Measurements from ENCODE around the gene CTR9.
"Not testable (repeated sequence)": the region's sequence is repeated elsewhere in the genome, so short reads cannot be mapped to it uniquely, and the experiment has no call there.

Gene CTR9

GRCh38 chr11:10822491-10822890 is 71.4 kb downstream of the CTR9 start:
- DNase-seq (ENCODE audit: low spot score), result not testable (repeated sequence)

DNA sequence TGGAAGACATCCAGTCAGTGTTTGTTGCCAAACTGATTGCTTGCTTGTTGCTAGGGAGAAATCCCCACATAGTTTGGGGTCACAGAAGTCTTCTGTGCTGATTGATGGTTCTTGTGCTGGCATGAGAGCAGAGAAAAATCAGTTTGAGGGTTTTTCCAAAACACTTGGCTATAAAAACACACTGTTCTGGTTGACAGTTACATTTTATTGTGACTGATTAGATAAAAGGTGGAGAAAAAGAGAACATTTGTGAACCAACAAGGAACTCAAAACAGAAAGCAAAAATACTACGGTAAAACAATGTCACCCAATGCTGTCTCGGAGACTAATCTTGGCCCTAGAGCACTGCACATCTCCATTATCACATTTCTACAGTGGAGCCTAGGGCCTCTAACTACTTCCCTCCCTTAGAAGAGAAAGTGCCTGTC is 72.1 kb downstream of the CTR9 start:
- DNase-seq (ENCODE audit: low spot score), result no peak

DNA sequence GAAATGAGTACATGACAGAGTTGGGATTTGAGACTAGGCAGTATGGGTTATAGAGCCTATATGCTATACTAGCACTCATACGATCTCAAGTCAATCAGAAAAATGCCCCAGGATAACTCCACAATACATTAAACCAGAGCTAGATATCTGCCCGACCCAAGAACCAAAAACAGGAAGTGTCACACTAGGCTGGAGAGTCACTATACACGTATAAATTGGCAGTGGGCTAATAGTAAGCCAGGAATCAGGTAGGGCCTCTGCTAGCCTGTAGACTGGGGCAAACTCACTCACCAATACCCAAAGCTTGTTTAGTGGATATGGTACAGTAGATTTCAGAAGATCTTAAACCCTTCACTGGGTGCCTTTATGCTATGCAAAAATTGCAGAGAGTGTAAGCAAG is 73.8 kb downstream of the CTR9 start:
- no peak for DNase-seq (ENCODE audit: low spot score)

DNA sequence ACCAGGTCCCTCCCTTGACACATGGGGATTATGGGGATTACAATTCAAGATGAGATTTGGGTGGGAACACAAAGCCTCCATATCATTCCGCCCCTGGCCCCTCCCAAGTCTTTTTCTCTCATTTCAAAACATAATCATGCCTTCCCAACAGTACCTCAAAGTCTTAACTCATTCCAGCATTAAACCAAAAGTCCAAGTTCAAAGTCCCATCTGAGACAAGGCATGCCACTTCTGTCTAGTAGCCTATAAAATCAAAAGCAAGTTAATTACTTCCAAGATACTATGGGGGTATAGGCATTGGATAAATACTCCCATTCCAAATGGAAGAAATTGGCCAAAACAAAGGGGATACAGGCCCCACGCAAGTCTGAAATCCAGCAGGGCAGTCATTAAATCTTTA is 77.4 kb downstream of the CTR9 start:
- no peak for DNase-seq (ENCODE audit: low spot score)

- no peak for DNase-seq (ENCODE audit: low spot score)
These were observed 78.1 kb downstream of the CTR9 start for GRCh38 chr11:10829139-10829538.

Small RNA genes within 50 kb of the gene (small RNA-seq; reads per million reads assigned to genes)
- gene RF00019 (0 reads per million in 2 experiments), gene SNORD97 (0 reads per million in 2 experiments)

All from SK-N-DZ (cell line).